ENCODE measurements around the gene MANSC1. TPM values are rescaled to one million over a fixed set of nuclear protein-coding genes. Genes with fewer than 3 reads are reported as not detected.

Gene MANSC1
- total and polyA plus RNA-seq, 10 of the 15 experiments (the other 5 are each of a cell fraction or from before 2014, with no cell fraction given), result 0.02 to 0.23 (median 0.11) TPM; not detected in 2

- POLR2A ChIA-PET, result interaction anchor here (0.9 to 1.1 kb wide), 2 partner anchors 12 to 326 kb away, joined by 3 read pairs; no protein-coding TSS in a partner anchor
- no peak; the same call in 1 of the 3 replicates for ATAC-seq
- peaks cover 6% of the 10 kb centered on the region for H3K79me2 ChIP-seq (ENCODE audit: control insufficient read depth, insufficient read depth, low read length)
- H2AFZ ChIP-seq (ENCODE audit: control insufficient read depth, low read depth, low read length), result no peak overlapping the region
- no peaks in the 10 kb centered on the region for H3K27me3 ChIP-seq (replicated peaks in 1 of 2; ENCODE audit: control insufficient read depth in 2 of 2, insufficient read depth in 2 of 2, low read length in 1 of 2)
- H3K4me1 ChIP-seq (ENCODE audit: control insufficient read depth, insufficient read depth, low read length), result no peaks in the 10 kb centered on the region
- H3K4me3 ChIP-seq, result no peak overlapping the region
- RAD21 ChIA-PET (ENCODE audit: unreplicated experiment), result no interaction called here
- no peaks in the 10 kb centered on the region for H3K9me3 ChIP-seq (replicated peaks; ENCODE audit: control insufficient read depth, insufficient read depth, low read length)
- no TSS peak for BruUV-seq (replicated peaks)
- in situ Hi-C loops (cut with MboI), result no loop called here
- TF ChIP-seq SREBF2 (IDR thresholded peaks at IDR 0.05; ENCODE audit: low read length) (no peak), CBFB (IDR thresholded peaks at IDR 0.05; ENCODE audit: low read depth) (no peak), ZBTB4 (CRISPR knock-in tag; IDR thresholded peaks at IDR 0.05) (no peak), RELB (IDR thresholded peaks at IDR 0.05; ENCODE audit: low read depth) (no peak), IRF5 (IDR thresholded peaks at IDR 0.05; ENCODE audit: borderline replicate concordance) (no peak), BCL11A (IDR thresholded peaks at IDR 0.05; ENCODE audit: low read depth, low read length) (no peak), RCOR1 (conservative IDR thresholded peaks at IDR 0.05; ENCODE audit: low read depth, low read length) (no peak), MEF2A (IDR thresholded peaks at IDR 0.05; ENCODE audit: insufficient read depth, low read depth, low read length) (no peak), PML (IDR thresholded peaks at IDR 0.05; ENCODE audit: low read length) (no peak), NFXL1 (IDR thresholded peaks at IDR 0.05; ENCODE audit: borderline replicate concordance) (no peak), RB1 (IDR thresholded peaks at IDR 0.05; ENCODE audit: borderline replicate concordance) (no peak), ASH2L (IDR thresholded peaks at IDR 0.05; ENCODE audit: borderline replicate concordance, low read depth) (no peak), USF2 (IDR thresholded peaks at IDR 0.05; ENCODE audit: borderline replicate concordance, low read depth, low read length) (no peak)
- H3K9ac ChIP-seq (ENCODE audit: control insufficient read depth, insufficient read depth, low read length), result no peak overlapping the region
- H3K36me3 ChIP-seq (ENCODE audit: control insufficient read depth in 2 of 2, insufficient read depth in 2 of 2, low read length in 1 of 2), result 0 out of 4 replicates have a peak, but pooled peaks cover 0 to 3% of the 10 kb centered on the region in 2 experiments
- SMC1A ChIA-PET (ENCODE audit: uncharacterized antibody, unreplicated experiment), result interaction anchor here (1.0 to 4.5 kb wide), 3 partner anchors 14 to 372 kb away, joined by 3 to 39 read pairs (median 4); no protein-coding TSS in a partner anchor
- WGBS (ENCODE audit: insufficient coverage, insufficient replicate concordance, low lambda C conversion rate, missing lambda C conversion rate), result 97% methylated on average over 4 of the region's 4 CpGs
- FAIRE-seq, result no peak
- DNase-seq (ENCODE audit: low read depth, low spot score), result no peak
- H4K20me1 ChIP-seq (ENCODE audit: control insufficient read depth, insufficient read depth), result no peaks in the 10 kb centered on the region
- CTCF ChIA-PET, result interaction anchor here (1.1 to 4.7 kb wide), 3 partner anchors 9 to 280 kb away, joined by 3 to 25 read pairs (median 5); no protein-coding TSS in a partner anchor
- no peak overlapping the region for H3K4me2 ChIP-seq (ENCODE audit: control insufficient read depth, insufficient read depth)
- intact Hi-C loops (cut with micrococcal nuclease; ENCODE audit: unreplicated experiment), result no loop called here
- H3K27ac ChIP-seq (ENCODE audit: control insufficient read depth, insufficient read depth), result no peak overlapping the region
Observed at GRCh38 chr12:12364787-12365445, 14.9 kb upstream of the MANSC1 start.

Data from GM12878 (cell line).